Glutamatergic neuron (in vitro differentiated cells): ENCODE results near the gene CYGB. TPM values are rescaled to one million over a fixed set of nuclear protein-coding genes. Genes with fewer than 3 reads are reported as not detected.

Source experiments
- DNase-seq: peaks from one replicate; pipeline ENCODE4 v3.0.0; 2022
- H3K27ac Mint-ChIP-seq: one replicate; pipeline ENCODE4 v1.8.0; 2020; ENCODE audit warnings: mild to moderate bottlenecking, mixed read lengths, inconsistent platforms; ENCODE audit not compliant: unreplicated experiment
- H3K27me3 Mint-ChIP-seq: one replicate; pipeline ENCODE4 v1.8.0; 2020; ENCODE audit warnings: mild to moderate bottlenecking, moderate library complexity, mixed read lengths, inconsistent platforms; ENCODE audit not compliant: unreplicated experiment
- H3K36me3 Mint-ChIP-seq: one replicate; pipeline ENCODE4 v1.8.0; 2020; ENCODE audit warnings: mild to moderate bottlenecking, mixed read lengths, inconsistent platforms; ENCODE audit not compliant: unreplicated experiment
- H3K4me1 Mint-ChIP-seq: one replicate; pipeline ENCODE4 v1.8.0; 2020; ENCODE audit warnings: mild to moderate bottlenecking, low read depth, mixed read lengths, inconsistent platforms; ENCODE audit not compliant: unreplicated experiment
- H3K4me3 Mint-ChIP-seq: one replicate; pipeline ENCODE4 v1.8.0; 2020; ENCODE audit warnings: mild to moderate bottlenecking, mixed read lengths, inconsistent platforms; ENCODE audit not compliant: unreplicated experiment
- H3K9me3 Mint-ChIP-seq: one replicate; pipeline ENCODE4 v1.8.0; 2020; ENCODE audit warnings: mild to moderate bottlenecking, moderate library complexity, mixed read lengths, inconsistent platforms; ENCODE audit not compliant: unreplicated experiment
- total RNA-seq: library from RNA; stranded (reverse); fragmentation: NEBNext Ultra II Directional; extraction: Animal tissue kit (Norgen Biotek cat#: 25700); gene quantifications from one replicate; pipeline ENCODE4 v1.2.1, GENCODE V29; 2021; ENCODE audit not compliant: unreplicated experiment
- TF ChIP-seq, protein P1 (sequence below): fragments of 200-600 bp; sonication (generic); IDR thresholded peaks from one replicate; pipeline ENCODE4 v1.5.0; 2021; ENCODE audit not compliant: partially characterized antibody, unreplicated experiment

The CYGB gene
- total RNA-seq, 1 donor from 2014 or later = 20.4 TPM

DNA sequence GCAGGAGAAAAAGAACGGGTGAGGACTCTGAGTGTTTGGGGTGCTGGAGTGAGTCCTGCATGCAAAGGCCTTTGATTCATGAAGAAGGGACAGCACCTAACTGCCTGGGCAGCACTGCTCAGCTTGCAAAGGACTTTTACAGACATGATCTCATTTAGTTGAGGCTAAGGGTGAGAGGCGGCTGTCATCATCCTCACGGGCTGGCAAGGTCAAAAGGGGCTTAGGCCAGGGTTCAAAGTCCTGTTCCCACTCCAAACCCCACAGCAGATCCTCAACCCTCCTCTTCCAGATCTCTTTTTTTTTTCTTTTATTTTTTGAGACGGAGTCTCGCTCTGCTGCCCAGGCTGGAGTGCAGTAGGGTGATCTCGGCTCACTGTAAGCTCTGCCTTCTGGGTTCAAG lies 41.0 kb downstream of the CYGB start:
- Mint-ChIP-seq H3K4me3 (no peak overlapping the region), H3K27me3 (peaks cover 11% of the 10 kb centered on the region), H3K27ac (no peak overlapping the region), H3K4me1 (peaks cover 25% of the 10 kb centered on the region), H3K9me3 (peaks cover 7% of the 10 kb centered on the region), H3K36me3 (no peaks in the 10 kb centered on the region)
- DNase-seq = no peak
- TF ChIP-seq, protein P1, sequence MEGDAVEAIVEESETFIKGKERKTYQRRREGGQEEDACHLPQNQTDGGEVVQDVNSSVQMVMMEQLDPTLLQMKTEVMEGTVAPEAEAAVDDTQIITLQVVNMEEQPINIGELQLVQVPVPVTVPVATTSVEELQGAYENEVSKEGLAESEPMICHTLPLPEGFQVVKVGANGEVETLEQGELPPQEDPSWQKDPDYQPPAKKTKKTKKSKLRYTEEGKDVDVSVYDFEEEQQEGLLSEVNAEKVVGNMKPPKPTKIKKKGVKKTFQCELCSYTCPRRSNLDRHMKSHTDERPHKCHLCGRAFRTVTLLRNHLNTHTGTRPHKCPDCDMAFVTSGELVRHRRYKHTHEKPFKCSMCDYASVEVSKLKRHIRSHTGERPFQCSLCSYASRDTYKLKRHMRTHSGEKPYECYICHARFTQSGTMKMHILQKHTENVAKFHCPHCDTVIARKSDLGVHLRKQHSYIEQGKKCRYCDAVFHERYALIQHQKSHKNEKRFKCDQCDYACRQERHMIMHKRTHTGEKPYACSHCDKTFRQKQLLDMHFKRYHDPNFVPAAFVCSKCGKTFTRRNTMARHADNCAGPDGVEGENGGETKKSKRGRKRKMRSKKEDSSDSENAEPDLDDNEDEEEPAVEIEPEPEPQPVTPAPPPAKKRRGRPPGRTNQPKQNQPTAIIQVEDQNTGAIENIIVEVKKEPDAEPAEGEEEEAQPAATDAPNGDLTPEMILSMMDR = no peak

DNA sequence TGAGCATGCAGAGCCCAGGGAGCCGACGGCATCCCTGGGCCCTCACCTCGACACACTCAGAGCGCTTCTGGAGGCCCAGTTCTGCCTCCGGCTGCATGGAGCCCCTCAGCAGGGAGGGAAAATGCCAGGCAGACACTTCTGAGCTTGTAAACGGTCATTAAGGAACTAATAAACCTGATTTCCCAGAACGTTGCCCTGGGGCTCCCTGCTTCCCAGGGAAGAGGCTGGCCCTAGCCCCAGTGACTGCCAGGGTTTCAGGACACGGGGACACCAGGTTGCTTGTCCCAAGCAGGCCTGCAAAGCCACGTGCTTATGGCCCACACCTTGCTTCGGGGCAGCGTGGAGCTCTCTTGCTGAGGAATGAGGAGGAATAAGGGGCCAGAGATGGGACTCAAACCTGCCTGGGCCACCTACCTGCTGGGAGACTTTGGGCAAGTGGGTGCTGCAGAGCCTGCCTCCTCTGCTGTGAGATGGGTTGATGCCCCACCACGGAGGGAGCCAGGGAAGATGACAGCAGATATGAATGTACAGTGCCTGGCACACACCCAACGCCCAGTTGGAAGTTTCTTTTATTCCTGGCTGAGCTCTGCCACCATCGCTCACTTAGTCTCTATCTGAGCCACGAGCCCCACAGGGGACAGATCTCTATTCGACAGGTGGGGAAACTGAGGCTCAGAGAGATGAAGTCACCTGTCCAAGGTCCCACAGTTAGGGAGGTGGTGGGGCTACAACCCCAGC lies 41.7 kb downstream of the CYGB start:
- Mint-ChIP-seq H3K4me3 (no peak overlapping the region), H3K27ac (no peak overlapping the region), H3K36me3 (no peaks in the 10 kb centered on the region), H3K9me3 (peaks cover 7% of the 10 kb centered on the region), H3K27me3 (peaks cover 10% of the 10 kb centered on the region), H3K4me1 (peaks cover 25% of the 10 kb centered on the region)
- TF ChIP-seq, protein P1 = no peak
- DNase-seq = no peak

DNA sequence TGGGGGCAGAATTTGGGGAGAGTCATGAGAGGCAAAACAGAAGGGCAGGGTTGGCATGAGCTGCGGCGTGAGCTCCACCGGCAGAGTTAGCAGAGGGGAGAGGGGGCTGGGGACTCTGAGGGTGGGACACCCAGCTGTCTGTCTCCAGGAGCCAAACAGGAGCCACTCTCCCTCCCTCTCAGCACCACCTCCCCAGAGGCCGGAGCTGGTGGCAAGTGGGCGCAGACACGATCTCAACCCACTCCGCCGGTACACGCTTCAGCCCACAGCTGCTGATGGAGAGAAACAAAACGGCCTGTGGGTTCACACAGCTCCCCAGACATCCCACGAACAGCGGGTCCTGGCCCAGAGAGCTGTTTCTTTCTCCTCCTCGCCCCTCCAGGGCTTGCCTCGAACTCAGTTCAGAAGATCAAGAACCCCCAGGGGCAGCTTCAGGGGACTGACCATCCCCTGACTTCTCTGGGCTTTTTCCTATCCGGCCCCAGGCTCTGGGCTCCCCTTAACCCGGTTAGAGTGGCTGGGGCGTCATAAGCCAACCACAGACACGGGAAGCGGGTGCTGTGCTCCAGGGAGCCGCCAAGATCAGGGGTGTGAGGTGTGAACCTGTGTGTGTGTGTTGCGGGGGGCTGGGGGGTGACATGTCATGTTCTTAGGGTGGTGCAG lies 43.9 kb downstream of the CYGB start:
- Mint-ChIP-seq H3K27me3 (peaks cover 5% of the 10 kb centered on the region), H3K9me3 (peaks cover 2% of the 10 kb centered on the region), H3K27ac (no peak overlapping the region), H3K4me1 (peaks cover 18% of the 10 kb centered on the region), H3K4me3 (no peak overlapping the region), H3K36me3 (no peaks in the 10 kb centered on the region)
- no peak for DNase-seq
- TF ChIP-seq, protein P1 = no peak

DNA sequence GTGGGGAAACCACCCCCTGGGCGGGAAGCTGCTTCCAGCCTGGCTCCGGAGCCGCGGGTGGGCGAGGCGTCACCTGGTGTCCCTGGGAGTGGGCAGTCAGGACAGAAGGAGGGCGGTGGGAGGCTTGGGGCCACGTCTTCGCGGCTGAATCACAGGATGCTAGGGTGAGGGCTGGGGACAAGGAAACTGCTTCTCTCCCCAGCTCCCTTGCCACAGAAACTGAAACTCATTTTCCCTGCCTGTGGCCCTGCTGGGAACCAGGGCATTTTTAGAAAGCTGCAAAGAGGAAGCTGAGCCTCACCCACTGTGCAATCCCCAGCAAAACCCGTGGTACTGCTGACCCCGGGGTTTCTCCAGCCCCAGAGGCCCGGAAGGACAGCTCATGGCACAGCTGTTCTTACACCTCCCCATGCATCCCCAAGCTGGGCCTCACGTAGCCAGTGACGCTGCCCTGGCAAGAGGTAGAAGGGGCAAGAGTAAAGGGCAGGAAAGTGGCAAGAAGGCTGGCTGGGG lies 44.5 kb downstream of the CYGB start:
- Mint-ChIP-seq H3K4me1 (peaks cover 12% of the 10 kb centered on the region), H3K36me3 (no peaks in the 10 kb centered on the region), H3K4me3 (no peak overlapping the region), H3K9me3 (no peaks in the 10 kb centered on the region), H3K27ac (no peak overlapping the region), H3K27me3 (peaks cover 2% of the 10 kb centered on the region)
- TF ChIP-seq, protein P1 = no peak
- DNase-seq = no peak
